HepG2 (cell line): ENCODE results near the gene GADD45G. TPM values are rescaled to one million over a fixed set of nuclear protein-coding genes. Genes with fewer than 3 reads are reported as not detected.

ENCODE experiments used
- BORCS8-MEF2B ChIP-seq: sonication (generic); formaldehyde crosslinking; IDR thresholded peaks from 2 replicates; pipeline ENCODE4 v1.8.0; 2022; ENCODE audit warnings: mild to moderate bottlenecking, missing genetic modification reagents
- CHD4 ChIP-seq: fragments of 200-600 bp; sonication (generic); IDR thresholded peaks from 2 replicates; pipeline ENCODE4 v1.7.0; 2017; ENCODE audit warnings: mild to moderate bottlenecking, low read length, borderline replicate concordance
- HNRNPH1 ChIP-seq: fragments of 200-400 bp; formaldehyde crosslinking; optimal IDR thresholded peaks from 2 replicates; pipeline ENCODE3; 2017; ENCODE audit warnings: mild to moderate bottlenecking, low read depth, low read length
- MIER3 ChIP-seq: IDR thresholded peaks from 2 replicates; pipeline ENCODE4 v1.6.1; 2016; ENCODE audit warnings: missing compliant biosample characterization, borderline replicate concordance
- RAD21 ChIP-seq: fragments of 450-650 bp; formaldehyde crosslinking; IDR thresholded peaks from 2 replicates; pipeline ENCODE4 v1.5.0; 2020; ENCODE audit warnings: mild to moderate bottlenecking
- SAP130 ChIP-seq: IDR thresholded peaks from 2 replicates; pipeline ENCODE4 v1.6.1; 2016; ENCODE audit warnings: low read depth
- polyA plus RNA-seq, 8 experiments: library from polyadenylated mRNA; depleted of rRNA in 3 of 8; stranded (reverse) in 7 of 8; unstranded in 1 of 8; fragments of >200 nt; fragmentation: Illumina TruSeq in 4 of 8; extraction: Trizol in 4 of 8; gene quantifications; 2 replicates each; pipeline versions ENCODE4 v1.2.1 to v1.2.3, GENCODE V29; 2011 to 2016; ENCODE audit warnings: low read depth in 4 of 8, missing spikeins in 1 of 8, mixed read lengths in 1 of 8; ENCODE audit not compliant: insufficient read depth in 1 of 8
- total RNA-seq, 5 experiments: library from RNA; depleted of rRNA; stranded (reverse); fragments of >200 nt; fragmentation: Illumina TruSeq; extraction: Trizol; gene quantifications; 2 replicates each; pipeline ENCODE4 v1.2.3, GENCODE V29; 2016; ENCODE audit warnings: low read depth in 1 of 5
- TF ChIP-seq, protein P1 (sequence below): sonication (generic); formaldehyde crosslinking; IDR thresholded peaks from 2 replicates; pipeline ENCODE4 v1.5.1; 2020; ENCODE audit warnings: mild to moderate bottlenecking, missing genetic modification reagents, moderate library complexity
- TF ChIP-seq, protein P2 (sequence below): IDR thresholded peaks from 2 replicates; pipeline ENCODE4 v1.6.1; 2016; ENCODE audit warnings: low read depth

Gene GADD45G
- total and polyA plus RNA-seq, 2 of the 13 experiments (the other 11 are each of a cell fraction or from before 2014, with no cell fraction given), result not detected

DNA sequence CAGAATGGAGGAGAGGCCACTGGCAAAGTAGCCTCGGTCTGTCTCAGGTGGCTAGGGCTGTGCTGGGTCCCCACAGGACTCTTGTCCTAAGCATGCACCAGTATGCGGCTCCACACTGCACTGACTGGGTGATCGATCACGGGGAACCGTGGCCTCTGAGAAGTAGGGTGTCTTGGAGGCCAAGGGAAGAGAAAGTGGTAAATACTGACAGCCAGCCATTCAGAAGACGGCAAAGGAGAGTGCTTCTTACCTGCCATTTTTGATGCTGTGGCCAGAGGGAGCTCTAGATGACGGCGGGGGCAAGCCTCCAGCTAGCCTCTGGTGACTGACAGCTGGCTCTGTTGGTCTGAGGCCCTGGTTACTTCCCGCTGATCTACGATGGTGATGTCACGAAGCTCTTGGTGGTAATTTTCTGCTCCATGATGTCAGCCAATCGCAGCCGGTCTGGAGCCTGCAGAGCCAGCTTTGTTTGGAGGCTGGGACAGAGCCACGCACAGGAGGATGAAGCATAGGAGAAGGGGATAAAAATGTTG is 40.4 kb upstream of the GADD45G start (continued):
- TF ChIP-seq, protein P1, sequence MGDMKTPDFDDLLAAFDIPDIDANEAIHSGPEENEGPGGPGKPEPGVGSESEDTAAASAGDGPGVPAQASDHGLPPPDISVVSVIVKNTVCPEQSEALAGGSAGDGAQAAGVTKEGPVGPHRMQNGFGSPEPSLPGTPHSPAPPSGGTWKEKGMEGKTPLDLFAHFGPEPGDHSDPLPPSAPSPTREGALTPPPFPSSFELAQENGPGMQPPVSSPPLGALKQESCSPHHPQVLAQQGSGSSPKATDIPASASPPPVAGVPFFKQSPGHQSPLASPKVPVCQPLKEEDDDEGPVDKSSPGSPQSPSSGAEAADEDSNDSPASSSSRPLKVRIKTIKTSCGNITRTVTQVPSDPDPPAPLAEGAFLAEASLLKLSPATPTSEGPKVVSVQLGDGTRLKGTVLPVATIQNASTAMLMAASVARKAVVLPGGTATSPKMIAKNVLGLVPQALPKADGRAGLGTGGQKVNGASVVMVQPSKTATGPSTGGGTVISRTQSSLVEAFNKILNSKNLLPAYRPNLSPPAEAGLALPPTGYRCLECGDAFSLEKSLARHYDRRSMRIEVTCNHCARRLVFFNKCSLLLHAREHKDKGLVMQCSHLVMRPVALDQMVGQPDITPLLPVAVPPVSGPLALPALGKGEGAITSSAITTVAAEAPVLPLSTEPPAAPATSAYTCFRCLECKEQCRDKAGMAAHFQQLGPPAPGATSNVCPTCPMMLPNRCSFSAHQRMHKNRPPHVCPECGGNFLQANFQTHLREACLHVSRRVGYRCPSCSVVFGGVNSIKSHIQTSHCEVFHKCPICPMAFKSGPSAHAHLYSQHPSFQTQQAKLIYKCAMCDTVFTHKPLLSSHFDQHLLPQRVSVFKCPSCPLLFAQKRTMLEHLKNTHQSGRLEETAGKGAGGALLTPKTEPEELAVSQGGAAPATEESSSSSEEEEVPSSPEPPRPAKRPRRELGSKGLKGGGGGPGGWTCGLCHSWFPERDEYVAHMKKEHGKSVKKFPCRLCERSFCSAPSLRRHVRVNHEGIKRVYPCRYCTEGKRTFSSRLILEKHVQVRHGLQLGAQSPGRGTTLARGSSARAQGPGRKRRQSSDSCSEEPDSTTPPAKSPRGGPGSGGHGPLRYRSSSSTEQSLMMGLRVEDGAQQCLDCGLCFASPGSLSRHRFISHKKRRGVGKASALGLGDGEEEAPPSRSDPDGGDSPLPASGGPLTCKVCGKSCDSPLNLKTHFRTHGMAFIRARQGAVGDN (CRISPR knock-in tag), result peak; percentile 53
- TF ChIP-seq SAP130, result 0 out of 2 replicates have a peak, but pooled peaks have one; percentile 10
- no peak for TF ChIP-seq CHD4
- TF ChIP-seq MIER3 (CRISPR knock-in tag), result 0 out of 2 replicates have a peak, but pooled peaks have one; percentile 28
- TF ChIP-seq, protein P2, sequence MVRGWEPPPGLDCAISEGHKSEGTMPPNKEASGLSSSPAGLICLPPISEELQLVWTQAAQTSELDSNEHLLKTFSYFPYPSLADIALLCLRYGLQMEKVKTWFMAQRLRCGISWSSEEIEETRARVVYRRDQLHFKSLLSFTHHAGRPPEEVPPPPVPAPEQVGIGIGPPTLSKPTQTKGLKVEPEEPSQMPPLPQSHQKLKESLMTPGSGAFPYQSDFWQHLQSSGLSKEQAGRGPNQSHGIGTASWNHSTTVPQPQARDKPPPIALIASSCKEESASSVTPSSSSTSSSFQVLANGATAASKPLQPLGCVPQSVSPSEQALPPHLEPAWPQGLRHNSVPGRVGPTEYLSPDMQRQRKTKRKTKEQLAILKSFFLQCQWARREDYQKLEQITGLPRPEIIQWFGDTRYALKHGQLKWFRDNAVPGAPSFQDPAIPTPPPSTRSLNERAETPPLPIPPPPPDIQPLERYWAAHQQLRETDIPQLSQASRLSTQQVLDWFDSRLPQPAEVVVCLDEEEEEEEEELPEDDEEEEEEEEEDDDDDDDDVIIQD (CRISPR knock-in tag), result 0 out of 2 replicates have a peak, but pooled peaks have one; percentile 15
- TF ChIP-seq RAD21 (CRISPR knock-in tag), result peak; percentile 29; the same call in 1 of the 2 replicates
- 0 out of 2 replicates have a peak, but pooled peaks have one; percentile 23 for TF ChIP-seq BORCS8-MEF2B (CRISPR knock-in tag)
- TF ChIP-seq HNRNPH1, result no peak
